Pancreas (tissue), 10 donors: Measurements from ENCODE around the gene NBEA. TPM values are rescaled to one million over a fixed set of nuclear protein-coding genes. Genes with fewer than 3 reads are reported as not detected.
"Not testable (repeated sequence)": the region's sequence is repeated elsewhere in the genome, so short reads cannot be mapped to it uniquely, and the experiment has no call there.

ENCODE experiments used
- ATAC-seq, 4 donors: fragments of 200-7000 bp; cut with Tn5 transposase; one replicate each; pipeline versions ENCODE4 v1.8.0 to v1.9.1; 2020; ENCODE audit warnings: mild to moderate bottlenecking in 4 of 4, moderate library complexity in 4 of 4
- DNase-seq, 6 donors: peaks; one replicate each; pipeline ENCODE4 v3.0.0-alpha.2; 2020
- FAIRE-seq: peaks from 2 replicates; lab custom pipeline; 2012; peaks lifted over from hg19 to GRCh38; lab: Jason Lieb, UNC
- H3K27ac ChIP-seq, 4 donors: fragments of 200-600 bp; sonication (generic); 1 replicate in 3 of 4; 2 replicates in 1 of 4; pipeline versions ENCODE4 v1.5.0 to v1.8.0; 2020
- H3K27me3 ChIP-seq, 4 donors: fragments of 200-600 bp; one replicate each; pipeline ENCODE4 v1.8.0; 2021
- H3K36me3 ChIP-seq, 3 donors: fragments of 200-600 bp; sonication (generic) in 1 of 3; one replicate each; pipeline versions ENCODE4 v1.5.0 to v1.8.0; 2020 to 2021
- H3K4me1 ChIP-seq, 3 donors: fragments of 200-600 bp; one replicate each; pipeline ENCODE4 v1.8.0; 2021
- H3K4me3 ChIP-seq, 4 donors: fragments of 200-600 bp; sonication (generic) in 2 of 4; one replicate each; pipeline versions ENCODE4 v1.5.0 to v1.8.0; 2020 to 2021
- H3K9me3 ChIP-seq, 4 donors: fragments of 200-600 bp; one replicate each; pipeline ENCODE4 v1.8.0; 2021
- CTCF ChIP-seq, 4 donors: fragments of 200-600 bp; sonication (generic) in 3 of 4; IDR thresholded peaks; one replicate each; pipeline versions ENCODE4 v1.5.0 to v1.8.0; 2021; ENCODE audit warnings: antibody characterized with exemption in 4 of 4
- WGBS, 2 donors: extraction: QIAGEN DNeasy Blood & Tissue Kit; methylation state at CpG; one replicate each; pipeline ENCODE4 v1.1.7; 2013; 5-methylcytosine and 5-hydroxymethylcytosine counted together
- intact Hi-C, 3 donors: fragments of 100-400 bp; cut with DNase I; formaldehyde crosslinking; loops; one replicate each; pipeline versions ENCODE4 v1.11.1 to v1.14.2; 2022
- polyA plus RNA-seq, 2 donors: library from polyadenylated mRNA; stranded (reverse); fragments of 200-250 nt; gene quantifications; one replicate each; pipeline ENCODE4 v1.2.3, GENCODE V29; 2013
- total RNA-seq, 6 donors: library from RNA; stranded (reverse); fragmentation: NEBNext Ultra II Directional in 4 of 6; extraction: Animal tissue kit (Norgen Biotek cat#: 25700) in 4 of 6; gene quantifications; one replicate each; pipeline versions ENCODE4 v1.2.1 to v1.2.4, GENCODE V29; 2021 to 2023
- donor health status: healthy with polysubstance abuse.
- donor health status: DM: no; HTN: no; CAD: no; lungs with moderate emphysema.
- donor health status: DM: no; HTN: no; CAD: no.
- donor health status: control.
- donor health status: control.
- donor health status: Bipolar disorder and iron deficiency.
- donor health status: DM: yes; HTN: yes; CAD: no.
- donor health status: DM: no; HTN: no; CAD: no.
- donor health status: DM: no; HTN: no; CAD: no.
- donor health status: DM: yes; HTN: yes; CAD: no.

Gene NBEA
- total and polyA plus RNA-seq, 8 donors, result 2.4 to 10.4 (median 4.8) TPM

GRCh38 chr13:35393886-35394285 is 451.8 kb downstream of the NBEA start:
- DNase-seq, result no peak
- no peak for TF ChIP-seq CTCF (IDR thresholded peaks at IDR 0.05)
- no peak for ATAC-seq
- H3K36me3 ChIP-seq, result no peaks in the 10 kb centered on the region
- no peak for FAIRE-seq
- intact Hi-C loops, result no loop called here
- H3K4me3 ChIP-seq, result no peak overlapping the region
- no peaks in the 10 kb centered on the region for H3K4me1 ChIP-seq
- 69% methylated on average over 2 of the region's 2 CpGs for WGBS, 2 donors
- H3K9me3 ChIP-seq, result no peaks in the 10 kb centered on the region
- no peaks in the 10 kb centered on the region for H3K27me3 ChIP-seq
- H3K27ac ChIP-seq, result no peak overlapping the region

GRCh38 chr13:35408285-35408684 is 466.2 kb downstream of the NBEA start:
- H3K36me3 ChIP-seq, H3K27me3 ChIP-seq, H3K27ac ChIP-seq, intact Hi-C loops, H3K4me3 ChIP-seq, H3K4me1 ChIP-seq, ATAC-seq, FAIRE-seq, H3K9me3 ChIP-seq, DNase-seq: not testable (repeated sequence)
- 81 to 84% methylated on average over 2 of the region's 2 CpGs for WGBS, 2 donors

- ATAC-seq, result no peak
- intact Hi-C loops, result no loop called here
- no peak for TF ChIP-seq CTCF (IDR thresholded peaks at IDR 0.05)
- Histone ChIP-seq H3K27me3 (no peaks in the 10 kb centered on the region), H3K4me1 (no peaks in the 10 kb centered on the region), H3K36me3 (no peaks in the 10 kb centered on the region), H3K27ac (no peak overlapping the region), H3K9me3 (no peaks in the 10 kb centered on the region), H3K4me3 (no peak overlapping the region)
- FAIRE-seq, result no peak
- no peak for DNase-seq
- WGBS, 2 donors, result 31 to 37% methylated on average over 2 of the region's 2 CpGs
Observed at GRCh38 chr13:35411059-35411744, 469.1 kb downstream of the NBEA start.

GRCh38 chr13:35448465-35448864 is 506.4 kb downstream of the NBEA start:
- intact Hi-C loops, result no loop called here

GRCh38 chr13:35449821-35450220 is 507.8 kb downstream of the NBEA start:
- ATAC-seq (no peak), DNase-seq (no peak), FAIRE-seq (no peak)
- intact Hi-C loops, result no loop called here
- Histone ChIP-seq H3K27ac (no peak overlapping the region), H3K27me3 (no peaks in the 10 kb centered on the region), H3K36me3 (peaks cover 0 to 12% (median 0%) of the 10 kb centered on the region in 3 donors), H3K4me3 (no peak overlapping the region), H3K9me3 (no peaks in the 10 kb centered on the region), H3K4me1 (no peaks in the 10 kb centered on the region)
- 93% methylated on average over 2 of the region's 2 CpGs for WGBS, 2 donors
- no peak for TF ChIP-seq CTCF (IDR thresholded peaks at IDR 0.05)

More at GRCh38 chr13:35448465-35448864, 506.4 kb downstream of the NBEA start:
- Histone ChIP-seq H3K9me3 (no peaks in the 10 kb centered on the region), H3K4me1 (no peaks in the 10 kb centered on the region), H3K27ac (no peak overlapping the region), H3K4me3 (no peak overlapping the region), H3K36me3 (peaks cover 0 to 12% (median 0%) of the 10 kb centered on the region in 3 donors), H3K27me3 (no peaks in the 10 kb centered on the region)
- no peak for TF ChIP-seq CTCF (IDR thresholded peaks at IDR 0.05)
- no peak for DNase-seq
- WGBS, 2 donors, result 87 to 91% methylated on average over 1 of the region's 1 CpG
- FAIRE-seq, result no peak
- no peak for ATAC-seq
